AG04450 (cell line): ENCODE results near the gene RPRD1A. TPM values are rescaled to one million over a fixed set of nuclear protein-coding genes. Genes with fewer than 3 reads are reported as not detected.
A peak's percentile ranks its signal among the peaks of the same experiment; 100 is the strongest.

ENCODE experiments used
- CTCF ChIA-PET: fragments of 300-600, 350-600 bp; formaldehyde crosslinking; extraction: SDS; loops from one replicate; lab custom pipeline; 2022; ENCODE audit warnings: antibody characterized with exemption, inconsistent platforms; lab: Charles Lee
- POLR2A ChIA-PET: fragments of 350-600 bp; formaldehyde crosslinking; extraction: SDS; loops from one replicate; lab custom pipeline; 2021; ENCODE audit warnings: antibody characterized with exemption, inconsistent platforms; lab: Yijun Ruan, JAX
- DNase-seq: peaks from one replicate; pipeline ENCODE4 v3.0.0-alpha.2; 2011; ENCODE audit warnings: low read depth, low spot score
- H3K27ac ChIP-seq: one replicate; pipeline ENCODE4 v1.5.1; 2012; ENCODE audit warnings: low read depth, low read length, control low read depth
- H3K27me3 ChIP-seq: one replicate; pipeline ENCODE4 v1.6.0; 2012; ENCODE audit warnings: low read length; ENCODE audit not compliant: control insufficient read depth, insufficient read depth
- H3K4me3 ChIP-seq: 2 replicates; pipeline ENCODE4 v1.5.1; 2011; ENCODE audit warnings: mild to moderate bottlenecking, low read depth, low read length, control low read depth
- H3K9me3 ChIP-seq: 2 replicates; pipeline ENCODE4 v1.5.1; 2012; ENCODE audit warnings: low read length; ENCODE audit not compliant: control insufficient read depth, insufficient read depth
- CTCF ChIP-seq: IDR thresholded peaks from 2 replicates; pipeline ENCODE4 v1.5.1; 2011; ENCODE audit warnings: low read depth, low read length, control low read depth, inconsistent platforms
- polyA plus RNA-seq: library from polyadenylated mRNA; depleted of rRNA; stranded (reverse); fragments of >200 nt; gene quantifications from 2 replicates; pipeline ENCODE4 v1.2.3, GENCODE V29; 2011

Gene RPRD1A
- polyA plus RNA-seq, 1 experiment: 35.6 TPM

GRCh38 chr18:35962320-35962719 is 105.0 kb downstream of the RPRD1A start:
- DNase-seq: no peak
- H3K4me3 ChIP-seq: no peak overlapping the region
- CTCF ChIA-PET: interaction anchor here (2.2 kb wide), 1 partner anchor 12 kb away, joined by 10 read pairs; no protein-coding TSS in a partner anchor
- POLR2A ChIA-PET: no interaction called here
- no peaks in the 10 kb centered on the region for H3K27me3 ChIP-seq
- TF ChIP-seq CTCF: no peak
- no peaks in the 10 kb centered on the region for H3K9me3 ChIP-seq
- no peak overlapping the region for H3K27ac ChIP-seq

GRCh38 chr18:35956226-35956625 is 111.1 kb downstream of the RPRD1A start:
- POLR2A ChIA-PET: no interaction called here
- no peak for DNase-seq
- CTCF ChIA-PET: no interaction called here

GRCh38 chr18:35953688-35954087 is 113.7 kb downstream of the RPRD1A start:
- Histone ChIP-seq H3K9me3 (peaks cover 2% of the 10 kb centered on the region; the same call in 1 of the 2 replicates), H3K4me3 (no peak overlapping the region), H3K27me3 (peaks cover 7% of the 10 kb centered on the region), H3K27ac (no peak overlapping the region)
- TF ChIP-seq CTCF: no peak
- ChIA-PET POLR2A (no interaction called here), CTCF (no interaction called here)
- no peak for DNase-seq

More at GRCh38 chr18:35956226-35956625, 111.1 kb downstream of the RPRD1A start:
- Histone ChIP-seq H3K27me3 (peaks cover 2% of the 10 kb centered on the region), H3K9me3 (peaks cover 2% of the 10 kb centered on the region; the same call in 1 of the 2 replicates), H3K27ac (no peak overlapping the region), H3K4me3 (no peak overlapping the region)
- TF ChIP-seq CTCF: no peak

- ChIA-PET CTCF (interaction anchor here (0.6 to 4.0 kb wide), 20 partner anchors 9 to 565 kb away, joined by 3 to 42 read pairs (median 5); partner anchors contain the start of gene RMP24), POLR2A (interaction anchor here (0.9 kb wide), 1 partner anchor 17 kb away, joined by 3 read pairs; no protein-coding TSS in a partner anchor)
- Histone ChIP-seq H3K4me3 (no peak overlapping the region), H3K27ac (no peak overlapping the region), H3K27me3 (peaks cover 7% of the 10 kb centered on the region), H3K9me3 (peaks cover 2% of the 10 kb centered on the region; the same call in 1 of the 2 replicates)
- no peak for TF ChIP-seq CTCF
- no peak for DNase-seq
Observed at GRCh38 chr18:35950628-35950982, 116.8 kb downstream of the RPRD1A start.

- H3K4me3 ChIP-seq: peak overlapping the region; percentile 62
- peak; percentile 94 for TF ChIP-seq CTCF
- CTCF ChIA-PET: interaction anchor here (0.6 to 4.0 kb wide), 22 partner anchors 9 to 564 kb away, joined by 3 to 42 read pairs (median 4); partner anchors contain the start of gene RMP24
- peak; percentile 33 for DNase-seq
- H3K27me3 ChIP-seq: peaks cover 7% of the 10 kb centered on the region
- H3K27ac ChIP-seq: no peak overlapping the region
- POLR2A ChIA-PET: interaction anchor here (0.9 kb wide), 1 partner anchor 18 kb away, joined by 3 read pairs; no protein-coding TSS in a partner anchor
- peaks cover 2% of the 10 kb centered on the region; the same call in 1 of the 2 replicates for H3K9me3 ChIP-seq
Observed at GRCh38 chr18:35949903-35950627, 117.3 kb downstream of the RPRD1A start.
